HepG2 (cell line): ENCODE data around the gene UVSSA. TPM values are rescaled to one million over a fixed set of nuclear protein-coding genes. Genes with fewer than 3 reads are reported as not detected.
A peak's percentile ranks its signal among the peaks of the same experiment; 100 is the strongest.

Experiments used
- ATF7 ChIP-seq, 2 experiments: fragments of 450-650 bp in 1 of 2; sonication (generic) in 1 of 2; formaldehyde crosslinking in 1 of 2; IDR thresholded peaks; 2 replicates each; pipeline versions ENCODE4 v1.4.0 to v1.6.1; 2016 to 2020; ENCODE audit warnings: antibody characterized with exemption in 1 of 2, mild to moderate bottlenecking in 1 of 2, missing genetic modification reagents in 1 of 2
- E2F5 ChIP-seq: sonication (generic); formaldehyde crosslinking; conservative IDR thresholded peaks from 2 replicates; pipeline ENCODE4 v1.4.0; 2020; ENCODE audit warnings: missing genetic modification reagents
- ETS1 ChIP-seq: sonication (generic); formaldehyde crosslinking; IDR thresholded peaks from 2 replicates; pipeline ENCODE4 v1.4.0; 2020; ENCODE audit warnings: missing genetic modification reagents
- GPBP1L1 ChIP-seq: sonication (generic); formaldehyde crosslinking; IDR thresholded peaks from 2 replicates; pipeline ENCODE4 v1.5.0; 2020; ENCODE audit warnings: mild to moderate bottlenecking, missing genetic modification reagents
- HMGA1 ChIP-seq: sonication (generic); formaldehyde crosslinking; conservative IDR thresholded peaks from 2 replicates; pipeline ENCODE4 v1.4.0; 2020; ENCODE audit warnings: missing genetic modification reagents
- IKZF4 ChIP-seq: sonication (generic); formaldehyde crosslinking; IDR thresholded peaks from 2 replicates; pipeline ENCODE4 v1.5.1; 2020; ENCODE audit warnings: borderline replicate concordance, mild to moderate bottlenecking, low read depth, missing genetic modification reagents; ENCODE audit errors: not compliant biosample characterization
- KAT2B ChIP-seq: fragments of 150-350 bp; IDR thresholded peaks from 2 replicates; pipeline ENCODE4 v1.6.1; 2014; ENCODE audit warnings: low read depth, low read length, borderline replicate concordance
- KLF13 ChIP-seq: sonication (generic); formaldehyde crosslinking; IDR thresholded peaks from 2 replicates; pipeline ENCODE4 v1.4.0; 2020; ENCODE audit warnings: mild to moderate bottlenecking, missing genetic modification reagents
- MLLT10 ChIP-seq: sonication (generic); formaldehyde crosslinking; IDR thresholded peaks from 2 replicates; pipeline ENCODE4 v1.4.0; 2020; ENCODE audit warnings: missing genetic modification reagents
- PBX3 ChIP-seq: sonication (generic); formaldehyde crosslinking; IDR thresholded peaks from 2 replicates; pipeline ENCODE4 v1.8.1; 2023; ENCODE audit warnings: missing genetic modification reagents, inconsistent platforms, borderline replicate concordance
- RERE ChIP-seq: IDR thresholded peaks from 2 replicates; pipeline ENCODE4 v1.6.1; 2016; ENCODE audit warnings: low read depth, missing genetic modification reagents, missing compliant biosample characterization
- SP5 ChIP-seq: IDR thresholded peaks from 2 replicates; pipeline ENCODE4 v1.6.1; 2016; ENCODE audit warnings: low read depth, borderline replicate concordance
- SSRP1 ChIP-seq: IDR thresholded peaks from 2 replicates; pipeline ENCODE4 v1.6.1; 2016; ENCODE audit warnings: control low read depth
- ZMAT5 ChIP-seq: sonication (generic); formaldehyde crosslinking; IDR thresholded peaks from 2 replicates; pipeline ENCODE4 v1.5.0; 2020; ENCODE audit warnings: mild to moderate bottlenecking, low read depth, missing genetic modification reagents, borderline replicate concordance
- ZNF326 ChIP-seq: sonication (generic); formaldehyde crosslinking; IDR thresholded peaks from 2 replicates; pipeline ENCODE4 v1.4.0; 2020; ENCODE audit warnings: missing genetic modification reagents, borderline replicate concordance
- ZNF552 ChIP-seq: sonication (generic); formaldehyde crosslinking; IDR thresholded peaks from 2 replicates; pipeline ENCODE4 v1.9.0; 2022; ENCODE audit warnings: missing genetic modification reagents, mild to moderate bottlenecking, borderline replicate concordance
- ZNF678 ChIP-seq: sonication (generic); formaldehyde crosslinking; IDR thresholded peaks from 2 replicates; pipeline ENCODE4 v1.4.0; 2020; ENCODE audit warnings: mild to moderate bottlenecking, missing genetic modification reagents
- ZNF761 ChIP-seq: sonication (generic); formaldehyde crosslinking; conservative IDR thresholded peaks from 2 replicates; pipeline ENCODE4 v1.4.0; 2020; ENCODE audit warnings: mild to moderate bottlenecking, missing genetic modification reagents
- polyA plus RNA-seq, 8 experiments: library from polyadenylated mRNA; depleted of rRNA in 3 of 8; stranded (reverse) in 7 of 8; unstranded in 1 of 8; fragments of >200 nt; fragmentation: Illumina TruSeq in 4 of 8; extraction: Trizol in 4 of 8; gene quantifications; 2 replicates each; pipeline versions ENCODE4 v1.2.1 to v1.2.3, GENCODE V29; 2011 to 2016; ENCODE audit warnings: low read depth in 4 of 8, missing spikeins in 1 of 8, mixed read lengths in 1 of 8; ENCODE audit not compliant: insufficient read depth in 1 of 8
- total RNA-seq, 5 experiments: library from RNA; depleted of rRNA; stranded (reverse); fragments of >200 nt; fragmentation: Illumina TruSeq; extraction: Trizol; gene quantifications; 2 replicates each; pipeline ENCODE4 v1.2.3, GENCODE V29; 2016; ENCODE audit warnings: low read depth in 1 of 5

UVSSA gene
- total and polyA plus RNA-seq, 2 of the 13 experiments (the other 11 are each of a cell fraction or from before 2014, with no cell fraction given) = 4.6 to 8.4 TPM

- TF ChIP-seq RERE (CRISPR knock-in tag) (peak; percentile 93), GPBP1L1 (CRISPR knock-in tag) (no peak), PBX3 (peak; percentile 100), IKZF4 (CRISPR knock-in tag) (peak; percentile 100), KAT2B (no peak), SSRP1 (CRISPR knock-in tag) (no peak), ZNF678 (peak; percentile 100), ZMAT5 (peak; percentile 99), ZNF761 (CRISPR knock-in tag) (peak; percentile 100), ZNF326 (CRISPR knock-in tag) (peak; percentile 100), ETS1 (peak; percentile 100), E2F5 (CRISPR knock-in tag) (peak; percentile 100), KLF13 (CRISPR knock-in tag) (peak; percentile 100), ATF7 (IDR thresholded peaks at IDR 0.05) (no peak), ATF7 (CRISPR knock-in tag; IDR thresholded peaks at IDR 0.05) (peak; percentile 93), ZNF552 (peak; percentile 100), MLLT10 (CRISPR knock-in tag) (peak; percentile 99), HMGA1 (CRISPR knock-in tag) (no peak), SP5 (CRISPR knock-in tag) (peak; percentile 89)
Observed at GRCh38 chr4:1410491-1411325, 63.7 kb downstream of the UVSSA start (continued).
